Tibial nerve (tissue), 4 donors: ENCODE results near the gene PKNOX2. TPM values are rescaled to one million over a fixed set of nuclear protein-coding genes. Genes with fewer than 3 reads are reported as not detected.

ENCODE experiments used
- DNase-seq, 2 donors: peaks; one replicate each; pipeline ENCODE4 v3.0.0-alpha.2; 2019; ENCODE audit warnings: low spot score in 2 of 2
- H3K27ac ChIP-seq, 4 donors: fragments of 200-600 bp; sonication (generic) in 3 of 4; one replicate each; pipeline ENCODE4 v1.5.1; 2017 to 2019; ENCODE audit warnings: mild to moderate bottlenecking in 1 of 4
- H3K27me3 ChIP-seq, 2 donors: fragments of 200-600 bp; sonication (generic) in 1 of 2; one replicate each; pipeline versions ENCODE4 v1.5.1 to v1.6.0; 2017 to 2019
- H3K36me3 ChIP-seq, 3 donors: fragments of 200-600 bp; sonication (generic); one replicate each; pipeline ENCODE4 v1.5.1; 2018 to 2019
- H3K4me1 ChIP-seq, 4 donors: fragments of 200-600 bp; sonication (generic) in 3 of 4; one replicate each; pipeline ENCODE4 v1.5.1; 2017 to 2019
- H3K4me3 ChIP-seq, 4 donors: fragments of 200-600 bp; sonication (generic) in 3 of 4; one replicate each; pipeline ENCODE4 v1.5.1; 2017 to 2019; ENCODE audit warnings: mild to moderate bottlenecking in 1 of 4, moderate library complexity in 1 of 4
- H3K9me3 ChIP-seq, 4 donors: fragments of 200-600 bp; sonication (generic) in 3 of 4; one replicate each; pipeline ENCODE4 v1.5.1; 2017 to 2019
- EP300 ChIP-seq, 2 donors: sonication (generic); formaldehyde crosslinking; IDR thresholded peaks; one replicate each; pipeline ENCODE4 v1.6.1; 2017; ENCODE audit warnings: antibody characterized with exemption in 2 of 2, mild to moderate bottlenecking in 1 of 2
- POLR2A ChIP-seq, 2 donors: fragments of 450-650 bp; IDR thresholded peaks; one replicate each; pipeline ENCODE4 v1.6.1; 2017; ENCODE audit warnings: antibody characterized with exemption in 2 of 2, mild to moderate bottlenecking in 2 of 2, moderate library complexity in 2 of 2
- WGBS, 2 donors: methylation state at CpG; one replicate each; pipeline ENCODE4 v1.1.5; 2018; 5-methylcytosine and 5-hydroxymethylcytosine counted together
- total RNA-seq, 4 donors: library from RNA; depleted of rRNA; stranded (reverse); fragments of >200 nt; gene quantifications; one replicate each; pipeline ENCODE4 v1.1.0, GENCODE V29; 2016
- TF ChIP-seq, protein P1 (sequence below), 5 experiments: fragments of 200-600 bp in 3 of 5; fragments of 450-650 bp in 2 of 5; sonication (generic) in 3 of 5; IDR thresholded peaks; one replicate each; pipeline ENCODE4 v1.5.1; 2016 to 2019; ENCODE audit warnings: antibody characterized with exemption in 5 of 5, mild to moderate bottlenecking in 3 of 5, moderate library complexity in 2 of 5

The PKNOX2 gene
- total RNA-seq, 4 donors from 2014 or later: 5.7 to 7.2 (median 6.4) TPM

DNA sequence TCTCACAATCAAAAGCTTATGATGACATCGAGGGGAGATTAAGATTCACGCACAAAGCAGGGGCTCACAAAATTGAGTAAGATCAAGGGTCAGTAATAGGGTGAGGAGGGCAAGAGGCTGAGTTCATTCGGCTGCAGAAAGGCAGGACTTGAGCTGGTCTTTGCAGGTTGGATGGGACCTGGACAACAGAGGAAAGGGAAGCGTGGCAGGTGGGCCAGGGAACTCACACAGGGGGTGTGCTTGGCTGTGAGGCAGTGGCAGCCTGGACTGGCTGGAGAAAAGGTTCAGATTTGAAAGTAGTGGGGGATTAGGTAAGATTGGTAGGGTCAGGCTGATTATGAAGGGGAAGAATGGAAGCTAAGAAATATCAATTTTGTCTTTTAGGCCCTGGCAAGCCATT lies 161.6 kb downstream of the PKNOX2 start:
- Histone ChIP-seq H3K4me3 (no peak overlapping the region), H3K36me3 (no peaks in the 10 kb centered on the region), H3K9me3 (no peaks in the 10 kb centered on the region), H3K4me1 (peaks cover 0 to 4% (median 0%) of the 10 kb centered on the region in 4 donors), H3K27ac (no peak overlapping the region), H3K27me3 (no peaks in the 10 kb centered on the region)
- WGBS, 2 donors: 92 to 95% methylated on average over 4 of the region's 4 CpGs
- TF ChIP-seq, protein P1, sequence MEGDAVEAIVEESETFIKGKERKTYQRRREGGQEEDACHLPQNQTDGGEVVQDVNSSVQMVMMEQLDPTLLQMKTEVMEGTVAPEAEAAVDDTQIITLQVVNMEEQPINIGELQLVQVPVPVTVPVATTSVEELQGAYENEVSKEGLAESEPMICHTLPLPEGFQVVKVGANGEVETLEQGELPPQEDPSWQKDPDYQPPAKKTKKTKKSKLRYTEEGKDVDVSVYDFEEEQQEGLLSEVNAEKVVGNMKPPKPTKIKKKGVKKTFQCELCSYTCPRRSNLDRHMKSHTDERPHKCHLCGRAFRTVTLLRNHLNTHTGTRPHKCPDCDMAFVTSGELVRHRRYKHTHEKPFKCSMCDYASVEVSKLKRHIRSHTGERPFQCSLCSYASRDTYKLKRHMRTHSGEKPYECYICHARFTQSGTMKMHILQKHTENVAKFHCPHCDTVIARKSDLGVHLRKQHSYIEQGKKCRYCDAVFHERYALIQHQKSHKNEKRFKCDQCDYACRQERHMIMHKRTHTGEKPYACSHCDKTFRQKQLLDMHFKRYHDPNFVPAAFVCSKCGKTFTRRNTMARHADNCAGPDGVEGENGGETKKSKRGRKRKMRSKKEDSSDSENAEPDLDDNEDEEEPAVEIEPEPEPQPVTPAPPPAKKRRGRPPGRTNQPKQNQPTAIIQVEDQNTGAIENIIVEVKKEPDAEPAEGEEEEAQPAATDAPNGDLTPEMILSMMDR (IDR thresholded peaks at IDR 0.05): no peak
- no peak for TF ChIP-seq EP300 (IDR thresholded peaks at IDR 0.05)
- no peak for TF ChIP-seq POLR2A (IDR thresholded peaks at IDR 0.05)
- no peak for DNase-seq

DNA sequence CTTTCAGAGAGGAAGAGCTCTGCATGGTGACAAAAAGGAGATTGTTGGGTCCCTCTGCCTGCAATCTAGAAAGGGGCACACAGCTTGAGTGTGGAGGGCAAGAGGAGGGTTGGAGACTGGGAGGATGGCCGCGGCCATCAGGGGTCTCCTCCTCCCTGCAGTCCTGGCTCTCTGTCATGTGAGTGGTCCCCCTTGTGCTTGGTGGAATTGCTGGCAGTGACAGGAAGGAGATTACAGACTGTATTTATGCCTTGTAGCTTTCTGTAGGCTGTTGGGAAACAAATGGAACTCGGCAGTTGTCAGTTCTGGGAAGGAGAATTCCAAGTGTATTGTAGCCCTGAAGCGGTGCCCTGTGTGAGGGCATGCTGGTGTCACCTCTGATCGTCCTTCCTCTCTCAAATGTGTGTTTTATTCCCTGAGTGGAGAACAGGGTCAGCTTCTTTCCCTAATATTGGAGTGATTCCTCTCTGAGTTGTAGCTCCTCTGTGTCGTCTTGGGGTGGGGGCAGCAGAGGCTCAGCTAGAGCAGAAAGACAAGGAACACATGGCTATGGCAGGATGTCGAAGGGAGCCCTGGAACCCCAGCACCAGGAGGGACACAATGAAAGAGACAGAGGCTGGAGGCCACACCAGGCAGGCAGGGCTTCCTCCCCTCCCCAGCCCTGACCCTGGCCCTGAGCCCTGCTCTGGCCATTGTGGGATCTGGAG lies 163.1 kb downstream of the PKNOX2 start:
- TF ChIP-seq, protein P1 (IDR thresholded peaks at IDR 0.05): no peak
- TF ChIP-seq EP300 (IDR thresholded peaks at IDR 0.05) (no peak), POLR2A (IDR thresholded peaks at IDR 0.05) (no peak)
- H3K4me3 ChIP-seq: no peak overlapping the region
- H3K4me1 ChIP-seq: peaks cover 0 to 4% (median 0%) of the 10 kb centered on the region in 4 donors
- peaks cover 0 to 4% (median 0%) of the 10 kb centered on the region in 3 donors for H3K36me3 ChIP-seq
- WGBS, 2 donors: 50 to 55% methylated on average over 7 of the region's 7 CpGs
- H3K27ac ChIP-seq: no peak overlapping the region
- no peak for DNase-seq
- no peaks in the 10 kb centered on the region for H3K9me3 ChIP-seq
- H3K27me3 ChIP-seq: no peaks in the 10 kb centered on the region

DNA sequence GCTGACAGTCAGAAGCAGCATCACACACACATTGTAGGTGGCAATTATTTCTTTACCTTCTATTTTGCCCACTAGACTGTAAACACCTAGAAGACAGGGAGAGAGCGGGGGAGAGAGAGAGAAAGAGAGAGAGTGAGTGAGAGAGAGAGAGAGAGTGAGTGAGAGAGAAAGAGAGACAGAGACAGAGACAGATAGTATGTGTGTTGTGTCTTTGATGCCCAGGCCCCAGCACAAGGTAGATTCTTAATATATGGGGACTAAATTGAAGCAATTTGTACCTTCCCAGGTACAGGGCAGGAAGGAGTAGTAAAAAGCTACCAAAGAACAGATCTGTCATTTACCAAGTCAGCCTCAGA lies 163.7 kb downstream of the PKNOX2 start:
- TF ChIP-seq POLR2A (IDR thresholded peaks at IDR 0.05) (no peak), EP300 (IDR thresholded peaks at IDR 0.05) (no peak)
- TF ChIP-seq, protein P1 (IDR thresholded peaks at IDR 0.05): no peak
- Histone ChIP-seq H3K4me3 (no peak overlapping the region), H3K9me3 (no peaks in the 10 kb centered on the region), H3K4me1 (peaks cover 0 to 4% (median 0%) of the 10 kb centered on the region in 4 donors), H3K27ac (no peak overlapping the region), H3K36me3 (peaks cover 0 to 10% (median 0%) of the 10 kb centered on the region in 3 donors), H3K27me3 (no peaks in the 10 kb centered on the region)
- no peak for DNase-seq
- WGBS, 2 donors: 93 to 97% methylated on average over 1 of the region's 1 CpG

DNA sequence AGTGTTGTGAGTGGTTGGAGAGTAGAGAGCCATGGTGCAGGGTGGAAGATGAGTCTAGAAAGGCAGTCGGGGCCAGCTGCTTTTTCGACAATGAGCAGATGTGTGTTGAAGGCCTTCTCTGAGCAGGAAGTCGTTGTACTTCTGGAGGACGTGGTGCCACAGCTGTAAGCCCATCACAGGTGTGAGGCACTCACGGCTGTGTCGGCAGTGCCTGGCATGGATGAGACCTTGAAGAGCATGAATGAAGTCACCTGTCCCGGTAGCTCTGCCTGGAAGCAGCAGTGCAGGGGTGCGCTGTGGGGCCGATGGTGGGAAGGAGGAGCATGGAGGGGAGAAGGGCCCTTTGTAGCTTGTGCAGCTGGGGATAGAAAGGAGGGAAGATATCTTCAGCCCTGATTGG lies 165.2 kb downstream of the PKNOX2 start:
- no peak overlapping the region for H3K4me3 ChIP-seq
- TF ChIP-seq, protein P1 (IDR thresholded peaks at IDR 0.05): no peak
- TF ChIP-seq EP300 (IDR thresholded peaks at IDR 0.05) (no peak), POLR2A (IDR thresholded peaks at IDR 0.05) (no peak)
- H3K27me3 ChIP-seq: no peaks in the 10 kb centered on the region
- 74 to 77% methylated on average over 9 of the region's 9 CpGs for WGBS, 2 donors
- no peak for DNase-seq
- H3K9me3 ChIP-seq: no peaks in the 10 kb centered on the region
- H3K4me1 ChIP-seq: peaks cover 0 to 6% (median 2%) of the 10 kb centered on the region in 4 donors
- H3K27ac ChIP-seq: no peak overlapping the region
- peaks cover 0 to 10% (median 0%) of the 10 kb centered on the region in 3 donors for H3K36me3 ChIP-seq

DNA sequence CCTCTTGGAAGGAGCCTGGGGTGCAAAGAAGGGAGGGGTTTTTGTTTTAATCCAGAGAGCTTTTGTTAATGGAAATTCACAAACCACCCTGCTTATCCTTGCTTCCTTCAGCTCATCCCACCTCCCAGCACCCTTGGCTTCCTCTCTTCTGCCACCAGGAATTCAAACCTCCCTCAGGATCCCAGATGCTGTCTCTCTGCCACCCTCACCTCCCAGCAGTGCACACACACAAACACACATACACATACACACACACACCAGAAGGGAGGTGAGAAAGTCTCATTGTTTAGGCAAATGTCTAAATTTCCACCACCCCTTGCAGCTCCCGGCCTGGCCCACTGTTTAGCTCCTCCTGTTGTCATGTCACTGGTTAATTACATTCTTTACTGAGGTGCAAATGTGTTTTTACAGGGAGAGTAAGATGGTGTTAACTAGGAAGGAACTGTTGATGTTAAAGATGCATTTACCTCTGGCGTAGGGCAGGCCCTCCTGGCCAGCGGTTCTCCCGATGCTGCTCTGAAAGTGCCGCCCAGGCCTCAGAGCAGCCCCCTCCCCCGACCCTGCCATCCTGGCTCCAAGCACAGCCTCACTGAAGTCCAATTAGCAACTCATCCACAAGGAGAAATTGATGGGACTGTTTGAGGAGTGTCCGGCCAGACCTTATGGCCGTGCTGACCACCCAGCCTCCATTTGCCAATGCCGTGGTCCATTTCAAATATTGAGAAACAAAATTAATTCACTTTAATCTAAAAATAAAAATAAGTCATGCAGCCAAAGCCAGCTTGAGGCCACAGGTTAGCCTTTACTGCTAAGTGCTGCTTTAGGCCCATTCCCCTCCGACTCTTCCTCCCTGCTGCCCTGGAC lies 166.1 kb downstream of the PKNOX2 start:
- no peaks in the 10 kb centered on the region for H3K9me3 ChIP-seq
- H3K27ac ChIP-seq: no peak overlapping the region
- H3K36me3 ChIP-seq: peaks cover 0 to 10% (median 0%) of the 10 kb centered on the region in 3 donors
- H3K27me3 ChIP-seq: no peaks in the 10 kb centered on the region
- DNase-seq: no peak
- 90 to 91% methylated on average over 10 of the region's 10 CpGs for WGBS, 2 donors
- peaks cover 0 to 12% (median 4%) of the 10 kb centered on the region in 4 donors for H3K4me1 ChIP-seq
- TF ChIP-seq EP300 (IDR thresholded peaks at IDR 0.05) (no peak), POLR2A (IDR thresholded peaks at IDR 0.05) (no peak)
- TF ChIP-seq, protein P1 (IDR thresholded peaks at IDR 0.05): no peak
- no peak overlapping the region for H3K4me3 ChIP-seq
